ENCODE measurements around the gene NR2C2. TPM values are rescaled to one million over a fixed set of nuclear protein-coding genes. Genes with fewer than 3 reads are reported as not detected.

NR2C2 gene
- total RNA-seq, 1 experiment from 2014 or later = 38.5 TPM

GRCh38 chr3:14976317-14976716 lies 28.9 kb downstream of the NR2C2 start:
- no peaks in the 10 kb centered on the region for H3K4me1 ChIP-seq (ENCODE audit: insufficient read depth, low read length)
- H2AK5ac ChIP-seq (ENCODE audit: insufficient read length, low read length) = no peak overlapping the region
- no peaks in the 10 kb centered on the region for H3K27me3 ChIP-seq (ENCODE audit: insufficient read depth, low read length)
- Mint-ChIP-seq H3K36me3 (ENCODE audit: insufficient read depth in 1 of 3, low read depth in 3 of 3) (peaks cover 19 to 33% (median 32%) of the 10 kb centered on the region in 3 experiments), H3K9me3 (no peaks in the 10 kb centered on the region; a peak in 1 of 5 replicates), H3K27ac (no peak overlapping the region), H3K4me1 (no peaks in the 10 kb centered on the region), H3K4me3 (no peak overlapping the region), H3K27me3 (ENCODE audit: low read depth) (no peaks in the 10 kb centered on the region)
- no peak overlapping the region for H2BK12ac ChIP-seq (ENCODE audit: insufficient read length, low read depth, low read length)
- no peak overlapping the region for H2BK5ac ChIP-seq (ENCODE audit: insufficient read length, low read length)
- no peak overlapping the region for H3K4me2 ChIP-seq (ENCODE audit: insufficient read depth, insufficient read length, low read length)
- no peak overlapping the region for H4K91ac ChIP-seq (ENCODE audit: insufficient read length, low read depth, low read length)
- no peaks in the 10 kb centered on the region for H3K79me2 ChIP-seq (ENCODE audit: insufficient read depth, low read length)
- H3K14ac ChIP-seq (ENCODE audit: insufficient read depth, low read length) = no peak overlapping the region
- no peak overlapping the region for H4K8ac ChIP-seq (replicated peaks; ENCODE audit: insufficient read length, low read depth, low read length)
- no CpG with 5 or more reads among the region's 1 CpG for WGBS (ENCODE audit: extremely low coverage, insufficient read length, low lambda C conversion rate)
- H4K20me1 ChIP-seq (ENCODE audit: control insufficient read depth, insufficient read depth, insufficient read length) = no peaks in the 10 kb centered on the region
- no peak overlapping the region for H3K23ac ChIP-seq (ENCODE audit: insufficient read length, low read depth, low read length)
- H3K18ac ChIP-seq (ENCODE audit: insufficient read length, low read depth, low read length) = no peak overlapping the region
- no peak overlapping the region for H2BK15ac ChIP-seq (ENCODE audit: low read depth, low read length)
- no peak overlapping the region for H3K27ac ChIP-seq (ENCODE audit: insufficient read length, low read depth, low read length)
- H3K4ac ChIP-seq (ENCODE audit: low read depth, low read length) = no peak overlapping the region
- H3K9me3 ChIP-seq (ENCODE audit: control insufficient read depth, low read depth, low read length) = no peaks in the 10 kb centered on the region
- no peak overlapping the region for H2BK120ac ChIP-seq (ENCODE audit: low read depth, low read length, poor library complexity, severe bottlenecking)
- no peak overlapping the region for H3K56ac ChIP-seq (ENCODE audit: insufficient read length, low read depth, low read length)
- no peaks in the 10 kb centered on the region for H3K23me2 ChIP-seq (ENCODE audit: insufficient read length, low read depth, low read length, poor library complexity, severe bottlenecking)
- no peak overlapping the region for H3K9ac ChIP-seq (ENCODE audit: extremely low read depth, insufficient read length, low read length)
- no peaks in the 10 kb centered on the region for H3K79me1 ChIP-seq (ENCODE audit: insufficient read depth, low read depth, low read length, poor library complexity, severe bottlenecking)
- H4K5ac ChIP-seq (ENCODE audit: insufficient read length, low read depth, low read length) = no peak overlapping the region
- TF ChIP-seq, protein P1, sequence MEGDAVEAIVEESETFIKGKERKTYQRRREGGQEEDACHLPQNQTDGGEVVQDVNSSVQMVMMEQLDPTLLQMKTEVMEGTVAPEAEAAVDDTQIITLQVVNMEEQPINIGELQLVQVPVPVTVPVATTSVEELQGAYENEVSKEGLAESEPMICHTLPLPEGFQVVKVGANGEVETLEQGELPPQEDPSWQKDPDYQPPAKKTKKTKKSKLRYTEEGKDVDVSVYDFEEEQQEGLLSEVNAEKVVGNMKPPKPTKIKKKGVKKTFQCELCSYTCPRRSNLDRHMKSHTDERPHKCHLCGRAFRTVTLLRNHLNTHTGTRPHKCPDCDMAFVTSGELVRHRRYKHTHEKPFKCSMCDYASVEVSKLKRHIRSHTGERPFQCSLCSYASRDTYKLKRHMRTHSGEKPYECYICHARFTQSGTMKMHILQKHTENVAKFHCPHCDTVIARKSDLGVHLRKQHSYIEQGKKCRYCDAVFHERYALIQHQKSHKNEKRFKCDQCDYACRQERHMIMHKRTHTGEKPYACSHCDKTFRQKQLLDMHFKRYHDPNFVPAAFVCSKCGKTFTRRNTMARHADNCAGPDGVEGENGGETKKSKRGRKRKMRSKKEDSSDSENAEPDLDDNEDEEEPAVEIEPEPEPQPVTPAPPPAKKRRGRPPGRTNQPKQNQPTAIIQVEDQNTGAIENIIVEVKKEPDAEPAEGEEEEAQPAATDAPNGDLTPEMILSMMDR (conservative IDR thresholded peaks at IDR 0.05) = no peak
- no peak for DNase-seq
- H3T11ph ChIP-seq (ENCODE audit: low read length) = no peak overlapping the region
- no peak overlapping the region for H2BK20ac ChIP-seq (ENCODE audit: low read depth, low read length, poor library complexity, severe bottlenecking)
- no peak overlapping the region for H2AFZ ChIP-seq (ENCODE audit: low read length)

All from H9 (cell line).